Lower leg skin (tissue), 4 donors: ENCODE data around the gene RGMA. TPM values are rescaled to one million over a fixed set of nuclear protein-coding genes. Genes with fewer than 3 reads are reported as not detected.
"Not testable (repeated sequence)": the region's sequence is repeated elsewhere in the genome, so short reads cannot be mapped to it uniquely, and the experiment has no call there.

ENCODE experiments used
- DNase-seq, 2 donors: peaks; one replicate each; pipeline ENCODE4 v3.0.0-alpha.2; 2019; ENCODE audit warnings: low spot score in 2 of 2
- H3K4me3 ChIP-seq: fragments of 200-600 bp; sonication (generic); 2 replicates; pipeline ENCODE4 v1.5.1; 2017; ENCODE audit warnings: mild to moderate bottlenecking, low read depth; ENCODE audit not compliant: poor library complexity, severe bottlenecking
- POLR2A ChIP-seq, 2 donors: fragments of 450-650 bp; IDR thresholded peaks; one replicate each; pipeline ENCODE4 v1.6.1; 2016 to 2017; ENCODE audit warnings: antibody characterized with exemption in 2 of 2, mild to moderate bottlenecking in 1 of 2, moderate library complexity in 1 of 2
- WGBS, 2 donors: methylation state at CpG; one replicate each; pipeline ENCODE4 v1.1.5; 2018; 5-methylcytosine and 5-hydroxymethylcytosine counted together
- intact Hi-C: fragments of 100-400 bp; cut with DNase I; formaldehyde crosslinking; loops from one replicate; pipeline ENCODE4 v1.15.0; 2023; ENCODE audit warnings: low total_unique reads
- total RNA-seq, 4 donors: library from RNA; depleted of rRNA; stranded (reverse); fragments of >200 nt; gene quantifications; one replicate each; pipeline ENCODE4 v1.1.0, GENCODE V29; 2016
- TF ChIP-seq, protein P1 (sequence below), 3 donors: fragments of 450-650 bp; IDR thresholded peaks; one replicate each; pipeline ENCODE4 v1.5.1; 2016; ENCODE audit warnings: antibody characterized with exemption in 3 of 3, mild to moderate bottlenecking in 3 of 3, moderate library complexity in 2 of 3

The RGMA gene
- total RNA-seq, 4 donors from 2014 or later, result 9.5 to 28.2 (median 16.6) TPM

DNA sequence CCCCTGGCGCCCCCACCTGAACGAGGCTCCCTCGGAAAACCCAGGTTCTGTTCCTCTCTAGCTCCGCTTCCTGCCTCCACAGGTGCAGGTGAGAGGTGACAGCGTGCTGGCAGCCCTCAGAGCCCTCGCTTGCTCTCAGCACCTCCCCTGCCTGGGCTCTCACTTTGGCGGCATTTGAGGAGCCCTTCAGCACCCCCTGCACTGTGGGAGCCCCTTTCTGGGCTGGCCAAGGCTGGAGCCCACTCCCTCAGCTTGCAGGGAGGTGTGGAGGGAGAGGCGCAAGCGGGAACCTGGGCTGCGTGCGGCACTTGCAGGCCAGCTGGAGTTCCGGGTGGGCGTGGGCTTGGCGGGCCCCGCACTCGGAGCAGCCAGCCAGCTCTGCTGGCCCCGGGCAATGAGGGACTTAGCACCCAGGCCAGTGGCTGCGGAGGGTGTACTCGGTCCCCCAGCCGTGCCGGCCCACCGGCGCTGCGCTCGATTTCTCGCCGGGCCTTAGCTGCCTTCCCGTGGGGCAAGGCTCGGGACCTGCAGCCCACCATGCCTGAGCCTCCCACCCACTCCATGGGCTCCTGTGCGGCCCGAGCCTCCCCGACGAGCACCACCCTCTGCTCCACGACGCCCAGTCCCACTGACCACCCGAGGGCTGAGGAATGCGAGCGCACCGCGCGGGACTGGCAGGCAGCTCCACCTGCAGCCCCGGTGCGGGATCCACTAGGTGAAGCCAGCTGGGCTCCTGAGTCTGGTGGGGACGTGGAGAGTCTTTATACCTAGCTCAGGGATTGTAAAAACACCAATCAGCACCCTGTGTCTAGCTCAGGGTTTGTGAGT lies 57.2 kb downstream of the RGMA start:
- peak in 1 of 2 donors; percentile 78 for DNase-seq
- WGBS, 2 donors, result 93 to 94% methylated on average over 37 to 38 of the region's 44 CpGs
- intact Hi-C loops, H3K4me3 ChIP-seq: not testable (repeated sequence)

DNA sequence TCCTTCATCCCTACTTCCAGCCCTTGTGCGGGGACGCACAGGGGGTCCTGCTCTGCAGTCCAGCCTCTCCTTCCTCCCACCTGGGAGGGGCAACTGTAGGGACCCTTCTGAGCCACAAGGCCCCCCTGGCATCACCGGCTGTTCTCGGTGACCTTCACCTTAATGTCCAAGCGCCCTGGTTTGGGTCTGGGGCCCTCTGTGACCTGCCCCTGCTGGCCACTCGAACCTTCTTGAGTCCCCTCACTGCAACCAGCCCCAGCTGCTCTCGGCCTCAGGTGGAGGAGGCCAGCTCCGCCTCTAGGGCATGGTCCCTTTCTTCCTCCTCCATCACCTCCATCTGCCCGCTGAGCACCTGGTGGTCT lies 57.9 kb downstream of the RGMA start:
- WGBS, 2 donors, result 69 to 84% methylated on average over 7 to 9 of the region's 9 CpGs
- no peak overlapping the region for H3K4me3 ChIP-seq

DNA sequence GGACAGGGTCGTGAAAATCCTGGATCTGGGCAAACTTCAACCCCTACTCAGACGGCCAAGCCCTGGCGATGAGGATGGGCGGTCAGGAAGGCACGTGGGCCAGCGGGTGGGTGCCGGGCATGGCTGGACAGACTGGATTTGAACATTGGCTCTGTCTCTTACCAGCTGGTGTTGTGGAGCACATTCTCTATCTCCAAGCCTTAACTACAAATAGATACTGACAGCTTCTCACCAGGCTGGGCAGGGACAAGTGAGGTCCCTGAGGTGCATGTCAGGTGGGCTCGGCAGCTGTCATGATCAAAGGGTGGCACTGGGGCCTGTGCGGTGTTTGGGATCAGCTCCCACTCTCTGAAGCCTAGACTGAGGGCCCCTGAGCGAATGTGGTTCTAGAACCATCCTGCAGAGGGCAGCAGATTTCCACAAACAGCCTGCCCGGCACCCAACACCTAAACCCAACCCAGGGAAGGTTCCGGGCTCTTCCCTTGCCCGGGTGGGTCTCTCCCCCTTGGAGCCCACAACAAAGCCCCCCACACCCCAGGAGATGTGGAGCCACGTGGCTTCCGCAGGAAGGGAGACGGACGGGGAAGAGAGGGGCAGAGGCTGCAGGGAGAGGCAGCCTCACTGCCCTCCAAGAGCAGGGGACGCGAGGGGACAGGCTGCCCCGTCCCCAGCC lies 58.4 kb downstream of the RGMA start:
- no peak overlapping the region for H3K4me3 ChIP-seq
- intact Hi-C loops, result no loop called here
- WGBS, 2 donors, result 13 to 15% methylated on average over 11 to 18 of the region's 20 CpGs
- TF ChIP-seq POLR2A (IDR thresholded peaks at IDR 0.05), result no peak
- TF ChIP-seq, protein P1, sequence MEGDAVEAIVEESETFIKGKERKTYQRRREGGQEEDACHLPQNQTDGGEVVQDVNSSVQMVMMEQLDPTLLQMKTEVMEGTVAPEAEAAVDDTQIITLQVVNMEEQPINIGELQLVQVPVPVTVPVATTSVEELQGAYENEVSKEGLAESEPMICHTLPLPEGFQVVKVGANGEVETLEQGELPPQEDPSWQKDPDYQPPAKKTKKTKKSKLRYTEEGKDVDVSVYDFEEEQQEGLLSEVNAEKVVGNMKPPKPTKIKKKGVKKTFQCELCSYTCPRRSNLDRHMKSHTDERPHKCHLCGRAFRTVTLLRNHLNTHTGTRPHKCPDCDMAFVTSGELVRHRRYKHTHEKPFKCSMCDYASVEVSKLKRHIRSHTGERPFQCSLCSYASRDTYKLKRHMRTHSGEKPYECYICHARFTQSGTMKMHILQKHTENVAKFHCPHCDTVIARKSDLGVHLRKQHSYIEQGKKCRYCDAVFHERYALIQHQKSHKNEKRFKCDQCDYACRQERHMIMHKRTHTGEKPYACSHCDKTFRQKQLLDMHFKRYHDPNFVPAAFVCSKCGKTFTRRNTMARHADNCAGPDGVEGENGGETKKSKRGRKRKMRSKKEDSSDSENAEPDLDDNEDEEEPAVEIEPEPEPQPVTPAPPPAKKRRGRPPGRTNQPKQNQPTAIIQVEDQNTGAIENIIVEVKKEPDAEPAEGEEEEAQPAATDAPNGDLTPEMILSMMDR (IDR thresholded peaks at IDR 0.05), result peak in 1 of 3 donors; percentile 35
- peak; percentile 73 to 94 for DNase-seq

More for the DNA sequence above, 57.9 kb downstream of the RGMA start:
- intact Hi-C loops, result no loop called here
- TF ChIP-seq POLR2A (IDR thresholded peaks at IDR 0.05), result no peak
- TF ChIP-seq, protein P1 (IDR thresholded peaks at IDR 0.05), result no peak
- DNase-seq, result peak in 1 of 2 donors; percentile 85

DNA sequence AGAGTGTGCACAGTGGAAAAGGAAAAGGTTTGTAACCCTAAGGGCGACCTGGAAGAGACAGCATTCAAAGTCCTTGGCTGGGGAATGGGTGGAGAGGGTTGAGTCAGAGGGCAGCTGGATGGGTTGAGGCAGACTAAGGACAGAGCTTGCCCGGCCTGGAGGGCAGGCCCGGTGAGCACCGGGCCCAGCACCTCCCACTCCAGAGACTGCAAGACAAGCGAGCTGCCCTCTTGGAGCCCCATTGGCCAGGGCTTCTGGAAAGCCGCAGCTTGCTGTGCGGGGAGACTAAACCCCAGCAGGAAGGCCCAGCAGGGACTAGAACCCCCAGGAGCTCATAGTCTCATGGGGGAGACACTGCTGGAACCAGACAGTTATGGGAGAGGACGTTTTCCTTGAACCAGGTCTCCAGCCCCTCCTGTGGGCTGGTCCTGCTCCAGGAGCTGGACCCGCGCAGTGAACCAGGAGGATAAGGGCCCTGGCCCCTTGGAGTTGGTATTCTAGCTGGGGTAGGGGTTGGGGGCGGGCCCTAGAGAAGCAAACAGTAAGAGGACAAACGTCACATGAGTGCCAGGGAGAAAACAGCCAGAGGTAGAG lies 59.1 kb downstream of the RGMA start:
- intact Hi-C loops, result no loop called here
- WGBS, 2 donors, result 54 to 57% methylated on average over 12 of the region's 12 CpGs
- DNase-seq, result peak in 1 of 2 donors; percentile 83
- no peak overlapping the region for H3K4me3 ChIP-seq
- TF ChIP-seq, protein P1 (IDR thresholded peaks at IDR 0.05), result no peak
- no peak for TF ChIP-seq POLR2A (IDR thresholded peaks at IDR 0.05)

DNA sequence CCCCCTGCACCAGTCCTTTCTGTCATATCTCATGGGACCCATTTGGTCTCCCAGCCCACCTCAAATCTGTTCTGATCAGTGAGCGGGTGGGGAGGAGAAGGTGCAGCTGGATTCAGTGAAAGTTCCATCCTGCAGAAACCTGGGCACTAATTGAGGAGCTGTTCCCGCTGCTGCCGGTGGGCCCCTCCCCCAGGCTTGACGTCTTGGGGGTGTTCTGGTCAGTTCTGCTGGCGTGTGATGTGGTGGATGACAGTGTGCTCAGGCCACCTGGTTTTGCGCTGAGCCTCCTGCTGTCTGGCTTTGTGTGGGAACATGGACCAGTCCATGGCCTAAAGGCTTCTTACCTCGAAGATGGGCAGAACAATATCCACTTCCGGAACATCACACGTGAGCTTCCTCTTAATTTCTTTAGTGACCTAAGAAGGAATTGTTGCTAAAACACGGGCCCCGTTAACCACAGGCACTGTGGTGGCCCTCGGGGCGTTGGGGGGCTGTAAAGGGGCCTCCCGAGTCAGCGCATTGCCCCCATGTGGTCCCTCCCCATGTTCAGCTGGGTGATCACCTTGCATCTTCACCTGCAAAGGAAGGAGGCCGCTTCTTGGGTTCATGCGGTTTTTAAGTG lies 59.7 kb downstream of the RGMA start:
- WGBS, 2 donors, result 36 to 41% methylated on average over 17 of the region's 17 CpGs
- intact Hi-C loops, result no loop called here
- DNase-seq, result peak in 1 of 2 donors; percentile 85
- no peak for TF ChIP-seq POLR2A (IDR thresholded peaks at IDR 0.05)
- TF ChIP-seq, protein P1 (IDR thresholded peaks at IDR 0.05), result no peak
- H3K4me3 ChIP-seq, result no peak overlapping the region
